OCI-LY1 (cell line): ENCODE data around the gene PIP4K2C.

Source experiments
- CTCF ChIP-seq: fragments of 200-600 bp; sonication (generic), shearing (Covaris generic); IDR thresholded peaks from 2 replicates; pipeline ENCODE4 v1.5.1; 2017; ENCODE audit warnings: mild to moderate bottlenecking, antibody characterized with exemption, low read length, moderate library complexity, mixed read lengths
- EZH2 ChIP-seq: fragments of 200-600 bp; sonication (generic), shearing (Covaris generic); IDR thresholded peaks from 2 replicates; pipeline ENCODE4 v1.8.0; 2017; ENCODE audit warnings: borderline replicate concordance, mixed run types, mild to moderate bottlenecking, antibody characterized with exemption, low read length, moderate library complexity, mixed read lengths

GRCh38 chr12:57610554-57611107 lies 19.6 kb downstream of the PIP4K2C start:
- TF ChIP-seq CTCF = no peak
- TF ChIP-seq EZH2 = no peak
